HEK293T (cell line): Measurements from ENCODE around the gene ZNRF3.

Experiments
- ARNT ChIP-seq: fragments of 450-650 bp; IDR thresholded peaks from 2 replicates; pipeline ENCODE4 v1.6.1; 2017; ENCODE audit warnings: mild to moderate bottlenecking
- BHLHE40 ChIP-seq: fragments of 450-650 bp; IDR thresholded peaks from 2 replicates; pipeline ENCODE4 v1.6.1; 2016; ENCODE audit warnings: mild to moderate bottlenecking, moderate library complexity, borderline replicate concordance
- CTBP1 ChIP-seq: fragments of 450-650 bp; IDR thresholded peaks from 2 replicates; pipeline ENCODE4 v1.6.1; 2016; ENCODE audit warnings: borderline replicate concordance
- FOXA1 ChIP-seq: fragments of 450-650 bp; IDR thresholded peaks from 2 replicates; pipeline ENCODE4 v1.6.1; 2016; ENCODE audit warnings: mild to moderate bottlenecking
- FOXK2 ChIP-seq: fragments of 450-650 bp; IDR thresholded peaks from 2 replicates; pipeline ENCODE4 v1.6.1; 2016; ENCODE audit warnings: mild to moderate bottlenecking
- FOXM1 ChIP-seq: fragments of 450-650 bp; IDR thresholded peaks from 2 replicates; pipeline ENCODE4 v1.6.1; 2017; ENCODE audit warnings: mild to moderate bottlenecking, borderline replicate concordance
- HDGF ChIP-seq: fragments of 450-650 bp; IDR thresholded peaks from 2 replicates; pipeline ENCODE4 v1.6.1; 2017; ENCODE audit warnings: antibody characterized with exemption, borderline replicate concordance
- L3MBTL2 ChIP-seq: fragments of 450-650 bp; conservative IDR thresholded peaks from 2 replicates; pipeline ENCODE4 v1.6.1; 2016; ENCODE audit warnings: mild to moderate bottlenecking
- NFRKB ChIP-seq: fragments of 450-650 bp; IDR thresholded peaks from 2 replicates; pipeline ENCODE4 v1.6.1; 2016; ENCODE audit warnings: mild to moderate bottlenecking, moderate library complexity
- PKNOX1 ChIP-seq: fragments of 450-650 bp; IDR thresholded peaks from 2 replicates; pipeline ENCODE4 v1.6.1; 2016
- SP1 ChIP-seq: fragments of 450-650 bp; IDR thresholded peaks from 2 replicates; pipeline ENCODE4 v1.6.1; 2017
- TARDBP ChIP-seq: fragments of 450-650 bp; IDR thresholded peaks from 2 replicates; pipeline ENCODE4 v1.6.1; 2016
- ZNF384 ChIP-seq: fragments of 450-650 bp; IDR thresholded peaks from 2 replicates; pipeline ENCODE4 v1.6.1; 2016

- TF ChIP-seq HDGF (no peak), ARNT (no peak), ZNF384 (no peak), L3MBTL2 (no peak), FOXM1 (no peak), BHLHE40 (no peak), SP1 (no peak), NFRKB (no peak), FOXK2 (no peak), FOXA1 (no peak), PKNOX1 (no peak), TARDBP (no peak), CTBP1 (no peak)
These were observed 55.0 kb downstream of the ZNRF3 start for GRCh38 chr22:28938286-28938833.
